ENCODE results near the gene TRPV3. TPM values are rescaled to one million over a fixed set of nuclear protein-coding genes. Genes with fewer than 3 reads are reported as not detected.

TRPV3 gene
- total and polyA plus RNA-seq, 2 of the 13 experiments (the other 11 are each of a cell fraction or from before 2014, with no cell fraction given): 0.90 to 1.0 TPM

DNA sequence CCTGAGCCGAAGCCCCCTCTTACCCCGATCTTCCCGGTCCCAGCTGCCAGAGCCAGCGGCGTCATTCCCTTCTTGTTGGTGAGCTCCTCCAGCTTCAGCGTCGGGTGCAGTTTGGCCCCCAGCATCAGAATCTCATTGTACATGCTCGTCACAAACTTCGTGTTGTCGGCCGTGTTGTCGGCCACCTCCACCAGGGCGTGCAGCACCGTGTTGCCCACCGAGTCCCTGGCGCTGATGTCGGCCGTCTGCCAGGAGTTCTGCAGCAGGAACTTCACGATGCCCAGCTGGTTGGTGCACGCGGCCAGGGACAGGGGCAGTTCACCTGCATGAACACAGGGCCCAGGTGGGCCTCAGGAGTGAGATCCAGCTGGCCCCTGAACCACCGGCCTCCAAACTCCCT, 32.2 kb upstream of the TRPV3 start (continued):
- TF ChIP-seq PAWR (CRISPR knock-in tag; IDR thresholded peaks at IDR 0.05; ENCODE audit: borderline replicate concordance): no peak
- TF ChIP-seq, protein P1, sequence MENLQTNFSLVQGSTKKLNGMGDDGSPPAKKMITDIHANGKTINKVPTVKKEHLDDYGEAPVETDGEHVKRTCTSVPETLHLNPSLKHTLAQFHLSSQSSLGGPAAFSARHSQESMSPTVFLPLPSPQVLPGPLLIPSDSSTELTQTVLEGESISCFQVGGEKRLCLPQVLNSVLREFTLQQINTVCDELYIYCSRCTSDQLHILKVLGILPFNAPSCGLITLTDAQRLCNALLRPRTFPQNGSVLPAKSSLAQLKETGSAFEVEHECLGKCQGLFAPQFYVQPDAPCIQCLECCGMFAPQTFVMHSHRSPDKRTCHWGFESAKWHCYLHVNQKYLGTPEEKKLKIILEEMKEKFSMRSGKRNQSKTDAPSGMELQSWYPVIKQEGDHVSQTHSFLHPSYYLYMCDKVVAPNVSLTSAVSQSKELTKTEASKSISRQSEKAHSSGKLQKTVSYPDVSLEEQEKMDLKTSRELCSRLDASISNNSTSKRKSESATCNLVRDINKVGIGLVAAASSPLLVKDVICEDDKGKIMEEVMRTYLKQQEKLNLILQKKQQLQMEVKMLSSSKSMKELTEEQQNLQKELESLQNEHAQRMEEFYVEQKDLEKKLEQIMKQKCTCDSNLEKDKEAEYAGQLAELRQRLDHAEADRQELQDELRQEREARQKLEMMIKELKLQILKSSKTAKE (CRISPR knock-in tag; IDR thresholded peaks at IDR 0.05; ENCODE audit: borderline replicate concordance): no peak
- no peak for TF ChIP-seq ZNF274 (CRISPR knock-in tag; IDR thresholded peaks at IDR 0.05)
- TF ChIP-seq NR3C1 (CRISPR knock-in tag; IDR thresholded peaks at IDR 0.05): no peak
- no peak for TF ChIP-seq MTF1 (CRISPR knock-in tag; IDR thresholded peaks at IDR 0.05)

- ChIA-PET CTCF (ENCODE audit: low intra/inter-chr PET ratio, low total read pairs) (no interaction called here), POLR2A (no interaction called here)
- Histone ChIP-seq H3K4me2 (ENCODE audit: low read depth, low read length) (no peak overlapping the region), H3K4me3 (replicated peaks in 1 of 3; ENCODE audit: insufficient read depth in 1 of 3, low read depth in 2 of 3, low read length in 3 of 3) (no peak overlapping the region), H3K9ac (ENCODE audit: insufficient read depth, low read depth, low read length) (no peak overlapping the region), H3K27ac (ENCODE audit: extremely low read length, insufficient read depth, low read length) (no peak overlapping the region), H2AFZ (ENCODE audit: low read length) (no peak overlapping the region), H3K4me1 (ENCODE audit: insufficient read depth, low read length) (no peaks in the 10 kb centered on the region), H3K79me2 (ENCODE audit: insufficient read depth, low read length) (no peaks in the 10 kb centered on the region), H4K20me1 (ENCODE audit: insufficient read depth, low read length) (no peaks in the 10 kb centered on the region), H3K27me3 (ENCODE audit: control insufficient read depth in 1 of 2, insufficient read depth in 2 of 2, low read length in 2 of 2) (no peaks in the 10 kb centered on the region), H3K36me3 (replicated peaks in 1 of 2; ENCODE audit: control insufficient read depth in 1 of 2, insufficient read depth in 2 of 2, low read length in 2 of 2) (peaks cover 19 to 51% of the 10 kb centered on the region in 2 experiments), H3K9me3 (ENCODE audit: low read length) (no peaks in the 10 kb centered on the region)
- intact Hi-C loops (cut with micrococcal nuclease; ENCODE audit: unreplicated experiment): no loop called here
- WGBS (ENCODE audit: low lambda C conversion rate): 96% methylated on average over 4 of the region's 17 CpGs
- no peak; the same call in 2 of the 3 replicates for ATAC-seq
- no peak for FAIRE-seq
- no peak for DNase-seq (ENCODE audit: low spot score)
- in situ Hi-C loops (cut with HindIII; ENCODE audit: extremely low pct_ligation_motif_present, low pct_unique_long_range_greater_than_20kb): no loop called here
- BruUV-seq (replicated peaks): no TSS peak
- TF ChIP-seq GZF1 (CRISPR knock-in tag; IDR thresholded peaks at IDR 0.05): no peak
- TF ChIP-seq, protein P2, sequence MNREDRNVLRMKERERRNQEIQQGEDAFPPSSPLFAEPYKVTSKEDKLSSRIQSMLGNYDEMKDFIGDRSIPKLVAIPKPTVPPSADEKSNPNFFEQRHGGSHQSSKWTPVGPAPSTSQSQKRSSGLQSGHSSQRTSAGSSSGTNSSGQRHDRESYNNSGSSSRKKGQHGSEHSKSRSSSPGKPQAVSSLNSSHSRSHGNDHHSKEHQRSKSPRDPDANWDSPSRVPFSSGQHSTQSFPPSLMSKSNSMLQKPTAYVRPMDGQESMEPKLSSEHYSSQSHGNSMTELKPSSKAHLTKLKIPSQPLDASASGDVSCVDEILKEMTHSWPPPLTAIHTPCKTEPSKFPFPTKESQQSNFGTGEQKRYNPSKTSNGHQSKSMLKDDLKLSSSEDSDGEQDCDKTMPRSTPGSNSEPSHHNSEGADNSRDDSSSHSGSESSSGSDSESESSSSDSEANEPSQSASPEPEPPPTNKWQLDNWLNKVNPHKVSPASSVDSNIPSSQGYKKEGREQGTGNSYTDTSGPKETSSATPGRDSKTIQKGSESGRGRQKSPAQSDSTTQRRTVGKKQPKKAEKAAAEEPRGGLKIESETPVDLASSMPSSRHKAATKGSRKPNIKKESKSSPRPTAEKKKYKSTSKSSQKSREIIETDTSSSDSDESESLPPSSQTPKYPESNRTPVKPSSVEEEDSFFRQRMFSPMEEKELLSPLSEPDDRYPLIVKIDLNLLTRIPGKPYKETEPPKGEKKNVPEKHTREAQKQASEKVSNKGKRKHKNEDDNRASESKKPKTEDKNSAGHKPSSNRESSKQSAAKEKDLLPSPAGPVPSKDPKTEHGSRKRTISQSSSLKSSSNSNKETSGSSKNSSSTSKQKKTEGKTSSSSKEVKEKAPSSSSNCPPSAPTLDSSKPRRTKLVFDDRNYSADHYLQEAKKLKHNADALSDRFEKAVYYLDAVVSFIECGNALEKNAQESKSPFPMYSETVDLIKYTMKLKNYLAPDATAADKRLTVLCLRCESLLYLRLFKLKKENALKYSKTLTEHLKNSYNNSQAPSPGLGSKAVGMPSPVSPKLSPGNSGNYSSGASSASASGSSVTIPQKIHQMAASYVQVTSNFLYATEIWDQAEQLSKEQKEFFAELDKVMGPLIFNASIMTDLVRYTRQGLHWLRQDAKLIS (CRISPR knock-in tag; IDR thresholded peaks at IDR 0.05): no peak
- no peak for TF ChIP-seq NFYC (CRISPR knock-in tag; IDR thresholded peaks at IDR 0.05)
- TF ChIP-seq HNRNPL (IDR thresholded peaks at IDR 0.05; ENCODE audit: low read depth, low read length): no peak
- no peak for TF ChIP-seq CBX1 (IDR thresholded peaks at IDR 0.05; ENCODE audit: low read depth)
- TF ChIP-seq AHR (CRISPR knock-in tag; IDR thresholded peaks at IDR 0.05): no peak
- no peak for TF ChIP-seq GFI1 (CRISPR knock-in tag; IDR thresholded peaks at IDR 0.05; ENCODE audit: borderline replicate concordance)
Observed at GRCh38 chr17:3585826-3586225, 28.2 kb upstream of the TRPV3 start.
